Endometrium (tissue), 2 donors: ENCODE measurements around the gene ZNF529.

ENCODE experiments used
- FAIRE-seq: peaks from 2 replicates; lab custom pipeline; 2012; peaks lifted over from hg19 to GRCh38; lab: Jason Lieb, UNC
- donor health status: control.
- donor health status: control.

The ZNF529 gene

GRCh38 chr19:36508325-36508724 lies 64.8 kb downstream of the ZNF529 start:
- no peak for FAIRE-seq

- FAIRE-seq = no peak
These were observed 71.1 kb downstream of the ZNF529 start for GRCh38 chr19:36501973-36502372.

- no peak for FAIRE-seq
These were observed 76.1 kb downstream of the ZNF529 start for GRCh38 chr19:36497001-36497400.
